PC-3 (cell line): Measurements from ENCODE around the gene ZNF358. TPM values are rescaled to one million over a fixed set of nuclear protein-coding genes. Genes with fewer than 3 reads are reported as not detected.

ENCODE experiments used
- ATAC-seq: fragments of 200-7000 bp; cut with Tn5 transposase; 2 replicates; pipeline ENCODE4 v1.9.1; 2020; ENCODE audit warnings: mild to moderate bottlenecking, moderate library complexity
- BruUV-seq: library from RNA; stranded (reverse); fragments of 400-500 nt; replicated peaks from 2 replicates; lab custom pipeline; 2021; lab: Mats Ljungman, UMichigan
- CTCF ChIA-PET: fragments of 300-600 bp; sonication (Branson Sonifier 250); formaldehyde crosslinking; loops from one replicate; lab custom pipeline; 2022; ENCODE audit warnings: antibody characterized with exemption; lab: Charles Lee
- POLR2A ChIA-PET: fragments of 300-600 bp; sonication (Branson Sonifier 250); formaldehyde crosslinking; loops from one replicate; lab custom pipeline; 2022; ENCODE audit warnings: antibody characterized with exemption; ENCODE audit not compliant: unreplicated experiment; lab: Charles Lee
- DNase-seq: peaks from one replicate; pipeline ENCODE4 v3.0.0-alpha.2; 2015
- H2AFZ ChIP-seq: fragments of 300-600 bp; sonication (generic); 2 replicates; pipeline ENCODE4 v1.6.0; 2016; ENCODE audit warnings: antibody characterized with exemption, low read length
- H3F3A ChIP-seq: fragments of 300-600 bp; sonication (generic); one replicate; pipeline ENCODE4 v1.6.0; 2017; ENCODE audit warnings: antibody characterized with exemption, low read length, control low read depth, mild to moderate bottlenecking; ENCODE audit not compliant: unreplicated experiment
- H3K27ac ChIP-seq: fragments of 300-600 bp; sonication (generic); 2 replicates; pipeline ENCODE4 v1.5.1; 2016; ENCODE audit warnings: mild to moderate bottlenecking, low read length
- H3K27me3 ChIP-seq: fragments of 300-600 bp; sonication (generic); 2 replicates; pipeline ENCODE4 v1.6.1; 2016; ENCODE audit warnings: low read length, mixed read lengths
- H3K36me3 ChIP-seq: fragments of 300-600 bp; sonication (generic); 2 replicates; pipeline ENCODE4 v1.6.1; 2016; ENCODE audit warnings: low read depth, mixed run types, low read length, mixed read lengths
- H3K4me1 ChIP-seq: fragments of 300-600 bp; sonication (generic); 2 replicates; pipeline ENCODE4 v1.5.1; 2016; ENCODE audit warnings: low read length; ENCODE audit not compliant: insufficient read depth
- H3K4me2 ChIP-seq: fragments of 300-600 bp; sonication (generic); 2 replicates; pipeline ENCODE4 v1.6.0; 2016; ENCODE audit warnings: low read length
- H3K4me3 ChIP-seq: fragments of 300-600 bp; sonication (generic); 2 replicates; pipeline ENCODE4 v1.5.1; 2016; ENCODE audit warnings: mild to moderate bottlenecking, low read length, mixed read lengths
- H3K79me2 ChIP-seq: fragments of 300-600 bp; sonication (generic); 2 replicates; pipeline ENCODE4 v1.6.1; 2017; ENCODE audit warnings: low read length, mixed read lengths
- H3K9ac ChIP-seq: fragments of 300-600 bp; sonication (generic); 2 replicates; pipeline ENCODE4 v1.6.0; 2016; ENCODE audit warnings: mild to moderate bottlenecking, low read length
- H3K9me2 ChIP-seq: fragments of 300-600 bp; sonication (generic); replicated peaks from 2 replicates; pipeline ENCODE4 v1.6.1; 2016; ENCODE audit warnings: mixed run types, low read length, mixed read lengths
- H3K9me3 ChIP-seq: fragments of 300-600 bp; sonication (generic); 2 replicates; pipeline ENCODE4 v1.6.1; 2016; ENCODE audit warnings: low read length, mixed read lengths
- H4K20me1 ChIP-seq: fragments of 300-600 bp; sonication (generic); 2 replicates; pipeline ENCODE4 v1.6.1; 2016; ENCODE audit warnings: low read length, mixed read lengths
- CTCF ChIP-seq: fragments of 300-600 bp; sonication (generic); conservative IDR thresholded peaks from 2 replicates; pipeline ENCODE4 v1.5.1; 2017; ENCODE audit warnings: antibody characterized with exemption, low read depth, mild to moderate bottlenecking, low read length
- EZH2 ChIP-seq: fragments of 300-600 bp; sonication (generic); IDR thresholded peaks from one replicate; pipeline ENCODE4 v1.6.1; 2017; ENCODE audit warnings: antibody characterized with exemption, mild to moderate bottlenecking, low read length; ENCODE audit not compliant: unreplicated experiment
- EZH2phosphoT487 ChIP-seq: fragments of 300-600 bp; sonication (generic); IDR thresholded peaks from 2 replicates; pipeline ENCODE4 v1.6.1; 2018; ENCODE audit warnings: mild to moderate bottlenecking, antibody characterized with exemption, low read length, borderline replicate concordance
- intact Hi-C: fragments of 100-400 bp; cut with micrococcal nuclease; formaldehyde crosslinking; loops from 2 replicates; pipeline ENCODE4 v1.9.0; 2023
- total RNA-seq: library from RNA; depleted of rRNA; stranded (reverse); fragments of >200 nt; gene quantifications from 2 replicates; pipeline ENCODE4 v1.2.3, GENCODE V29; 2014

ZNF358 gene
- total RNA-seq, 1 experiment from 2014 or later: 41.6 TPM

- ATAC-seq (no peak), DNase-seq (no peak)
- Histone ChIP-seq H3K27me3 (no peaks in the 10 kb centered on the region), H3K36me3 (peaks cover 61% of the 10 kb centered on the region), H3K27ac (no peak overlapping the region), H3F3A (no peaks in the 10 kb centered on the region), H3K9me2 (no peaks in the 10 kb centered on the region), H3K4me3 (no peak overlapping the region), H3K79me2 (no peaks in the 10 kb centered on the region), H3K4me2 (no peak overlapping the region), H3K9ac (no peak overlapping the region), H4K20me1 (no peaks in the 10 kb centered on the region), H2AFZ (no peak overlapping the region), H3K4me1 (no peaks in the 10 kb centered on the region), H3K9me3 (no peaks in the 10 kb centered on the region)
- intact Hi-C loops: no loop called here
- ChIA-PET POLR2A (no interaction called here), CTCF (interaction anchor here (0.6 kb wide), 1 partner anchor 126 kb away, joined by 3 read pairs; the partner anchor contains the start of gene TRAPPC5)
- BruUV-seq: no TSS peak
- TF ChIP-seq EZH2phosphoT487: no peak
- TF ChIP-seq CTCF: no peak
- no peak for TF ChIP-seq EZH2
Measured at GRCh38 chr19:7554565-7554964, 38.7 kb downstream of the ZNF358 start.

GRCh38 chr19:7554990-7555864, 39.3 kb downstream of the ZNF358 start:
- TF ChIP-seq CTCF (no peak), EZH2phosphoT487 (no peak), EZH2 (no peak)
- H3K27ac ChIP-seq: no peak overlapping the region
- peaks cover 59% of the 10 kb centered on the region for H3K36me3 ChIP-seq
- no peaks in the 10 kb centered on the region for H3F3A ChIP-seq
- no peaks in the 10 kb centered on the region for H3K79me2 ChIP-seq
- H3K4me3 ChIP-seq: no peak overlapping the region
- no peaks in the 10 kb centered on the region for H3K4me1 ChIP-seq
- no peak overlapping the region for H3K4me2 ChIP-seq
- H4K20me1 ChIP-seq: no peaks in the 10 kb centered on the region
- POLR2A ChIA-PET: no interaction called here
- intact Hi-C loops: no loop called here
- H3K9ac ChIP-seq: no peak overlapping the region
- H3K9me3 ChIP-seq: no peaks in the 10 kb centered on the region
- BruUV-seq: no TSS peak
- CTCF ChIA-PET: interaction anchor here (0.6 to 0.7 kb wide), 3 partner anchors 13 to 126 kb away, joined by 3 read pairs; partner anchors contain the start of gene TRAPPC5
- H3K9me2 ChIP-seq: no peaks in the 10 kb centered on the region
- no peaks in the 10 kb centered on the region for H3K27me3 ChIP-seq
- peak; percentile 27 for ATAC-seq
- H2AFZ ChIP-seq: no peak overlapping the region
- DNase-seq: no peak
